ENCODE results near the gene MROH2A.
"Not testable (repeated sequence)": the region's sequence is repeated elsewhere in the genome, so short reads cannot be mapped to it uniquely, and the experiment has no call there.

Gene MROH2A

DNA sequence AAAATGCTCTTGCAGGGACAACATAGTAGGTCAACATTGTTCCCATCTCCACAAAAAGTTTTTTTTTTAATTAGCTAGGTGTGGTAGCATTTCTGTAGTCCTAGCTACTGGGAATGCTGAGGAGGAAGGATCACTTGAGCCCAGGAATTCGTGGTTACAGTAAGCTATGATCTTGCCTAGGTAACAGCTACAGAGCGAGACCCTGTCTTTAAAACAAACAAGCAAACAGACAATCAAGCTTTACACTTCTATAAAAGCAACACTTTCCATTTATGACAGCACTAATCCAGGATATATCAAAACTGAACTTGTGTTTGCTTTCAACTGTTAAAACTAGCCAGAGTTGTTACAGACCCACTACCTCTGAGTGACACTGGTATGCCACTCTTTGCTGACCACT, 37.3 kb upstream of the MROH2A start:
- Histone ChIP-seq H4K20me1 (ENCODE audit: control insufficient read depth, insufficient read depth, low read depth, low read length) (no peaks in the 10 kb centered on the region), H3K9me3 (ENCODE audit: control insufficient read depth, insufficient read depth, low read length) (no peaks in the 10 kb centered on the region), H3F3A (ENCODE audit: control insufficient read depth, insufficient read depth) (no peaks in the 10 kb centered on the region), H3K79me2 (ENCODE audit: control insufficient read depth, low read length) (no peaks in the 10 kb centered on the region), H3K27ac (ENCODE audit: low read depth, low read length) (no peak overlapping the region), H3K27me3 (ENCODE audit: control insufficient read depth, low read length) (no peaks in the 10 kb centered on the region), H3K4me2 (ENCODE audit: low read length) (no peak overlapping the region), H3K9me2 (replicated peaks; ENCODE audit: control insufficient read depth, low read length) (no peaks in the 10 kb centered on the region), H3K36me3 (ENCODE audit: control insufficient read depth, low read length) (no peaks in the 10 kb centered on the region), H3K4me1 (ENCODE audit: control insufficient read depth, low read length) (no peaks in the 10 kb centered on the region), H3K4me3 (ENCODE audit: low read length) (no peak overlapping the region)
- no peak for TF ChIP-seq EZH2phosphoT487 (IDR thresholded peaks at IDR 0.05; ENCODE audit: borderline replicate concordance, low read length)
- TF ChIP-seq, protein P1, sequence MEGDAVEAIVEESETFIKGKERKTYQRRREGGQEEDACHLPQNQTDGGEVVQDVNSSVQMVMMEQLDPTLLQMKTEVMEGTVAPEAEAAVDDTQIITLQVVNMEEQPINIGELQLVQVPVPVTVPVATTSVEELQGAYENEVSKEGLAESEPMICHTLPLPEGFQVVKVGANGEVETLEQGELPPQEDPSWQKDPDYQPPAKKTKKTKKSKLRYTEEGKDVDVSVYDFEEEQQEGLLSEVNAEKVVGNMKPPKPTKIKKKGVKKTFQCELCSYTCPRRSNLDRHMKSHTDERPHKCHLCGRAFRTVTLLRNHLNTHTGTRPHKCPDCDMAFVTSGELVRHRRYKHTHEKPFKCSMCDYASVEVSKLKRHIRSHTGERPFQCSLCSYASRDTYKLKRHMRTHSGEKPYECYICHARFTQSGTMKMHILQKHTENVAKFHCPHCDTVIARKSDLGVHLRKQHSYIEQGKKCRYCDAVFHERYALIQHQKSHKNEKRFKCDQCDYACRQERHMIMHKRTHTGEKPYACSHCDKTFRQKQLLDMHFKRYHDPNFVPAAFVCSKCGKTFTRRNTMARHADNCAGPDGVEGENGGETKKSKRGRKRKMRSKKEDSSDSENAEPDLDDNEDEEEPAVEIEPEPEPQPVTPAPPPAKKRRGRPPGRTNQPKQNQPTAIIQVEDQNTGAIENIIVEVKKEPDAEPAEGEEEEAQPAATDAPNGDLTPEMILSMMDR (IDR thresholded peaks at IDR 0.05; ENCODE audit: low read depth, low read length, poor library complexity, severe bottlenecking) = no peak

GRCh38 chr2:233743464-233744259, 34.5 kb upstream of the MROH2A start:
- no peak overlapping the region for H3K27ac ChIP-seq (ENCODE audit: low read depth, low read length)
- H3K36me3 ChIP-seq (ENCODE audit: control insufficient read depth, low read length) = no peaks in the 10 kb centered on the region
- no peak for TF ChIP-seq EZH2phosphoT487 (IDR thresholded peaks at IDR 0.05; ENCODE audit: borderline replicate concordance, low read length)
- TF ChIP-seq, protein P1 (IDR thresholded peaks at IDR 0.05; ENCODE audit: low read depth, low read length, poor library complexity, severe bottlenecking) = no peak
- H4K20me1 ChIP-seq (ENCODE audit: control insufficient read depth, insufficient read depth, low read depth, low read length) = no peaks in the 10 kb centered on the region
- H3F3A ChIP-seq (ENCODE audit: control insufficient read depth, insufficient read depth) = no peaks in the 10 kb centered on the region
- H3K4me1 ChIP-seq (ENCODE audit: control insufficient read depth, low read length) = no peaks in the 10 kb centered on the region
- H3K4me2 ChIP-seq (ENCODE audit: low read length) = no peak overlapping the region
- H3K4me3 ChIP-seq (ENCODE audit: low read length) = no peak overlapping the region
- no peaks in the 10 kb centered on the region for H3K9me2 ChIP-seq (replicated peaks; ENCODE audit: control insufficient read depth, low read length)
- 0 out of 2 replicates have a peak, but pooled peaks cover 3% of the 10 kb centered on the region for H3K27me3 ChIP-seq (ENCODE audit: control insufficient read depth, low read length)
- no peaks in the 10 kb centered on the region for H3K79me2 ChIP-seq (ENCODE audit: control insufficient read depth, low read length)
- no peaks in the 10 kb centered on the region for H3K9me3 ChIP-seq (ENCODE audit: control insufficient read depth, insufficient read depth, low read length)

DNA sequence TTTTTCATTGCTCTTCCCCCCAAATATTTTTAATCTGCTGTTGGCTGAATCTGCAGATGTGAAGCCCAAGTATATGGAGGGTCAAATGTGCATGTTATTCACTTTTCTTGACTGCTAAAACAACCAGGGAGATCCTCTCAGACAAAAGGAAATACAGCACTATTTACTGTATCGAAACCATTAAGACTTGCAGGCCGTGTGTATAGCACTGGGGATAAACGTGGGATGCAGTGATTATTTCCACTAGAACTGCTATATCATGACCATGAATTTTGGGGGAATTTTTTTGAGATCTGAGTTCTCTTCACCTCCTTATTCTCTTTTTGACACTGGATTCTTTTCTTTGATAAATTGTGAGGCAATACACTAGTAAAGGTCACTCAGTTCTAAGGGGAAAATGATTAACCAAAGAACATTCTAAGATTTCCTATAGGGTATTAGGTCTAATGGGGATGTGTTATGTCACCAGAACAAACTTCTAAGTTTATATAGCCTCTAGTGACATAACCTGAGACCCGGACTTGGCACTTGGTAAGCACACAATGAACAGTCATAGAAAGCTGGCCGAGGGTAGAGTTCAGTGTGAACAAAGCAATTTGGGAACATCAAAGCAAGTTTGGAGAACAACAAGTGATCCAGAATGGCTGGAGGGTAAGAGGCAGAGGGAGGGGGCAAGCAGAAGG, 32.9 kb upstream of the MROH2A start:
- no peak overlapping the region for H3K4me2 ChIP-seq (ENCODE audit: low read length)
- H3K27me3 ChIP-seq (ENCODE audit: control insufficient read depth, low read length) = 0 out of 2 replicates have a peak, but pooled peaks cover 3% of the 10 kb centered on the region
- H3K9me3 ChIP-seq (ENCODE audit: control insufficient read depth, insufficient read depth, low read length) = no peaks in the 10 kb centered on the region
- H3F3A ChIP-seq (ENCODE audit: control insufficient read depth, insufficient read depth) = no peaks in the 10 kb centered on the region
- no peaks in the 10 kb centered on the region for H4K20me1 ChIP-seq (ENCODE audit: control insufficient read depth, insufficient read depth, low read depth, low read length)
- H3K27ac ChIP-seq (ENCODE audit: low read depth, low read length) = no peak overlapping the region
- no peak overlapping the region for H3K4me3 ChIP-seq (ENCODE audit: low read length)
- no peaks in the 10 kb centered on the region for H3K9me2 ChIP-seq (replicated peaks; ENCODE audit: control insufficient read depth, low read length)
- no peaks in the 10 kb centered on the region for H3K4me1 ChIP-seq (ENCODE audit: control insufficient read depth, low read length)
- H3K79me2 ChIP-seq (ENCODE audit: control insufficient read depth, low read length) = no peaks in the 10 kb centered on the region
- no peaks in the 10 kb centered on the region for H3K36me3 ChIP-seq (ENCODE audit: control insufficient read depth, low read length)
- no peak for TF ChIP-seq EZH2phosphoT487 (IDR thresholded peaks at IDR 0.05; ENCODE audit: borderline replicate concordance, low read length)
- TF ChIP-seq, protein P1 (IDR thresholded peaks at IDR 0.05; ENCODE audit: low read depth, low read length, poor library complexity, severe bottlenecking) = no peak

GRCh38 chr2:233745838-233746237, 32.3 kb upstream of the MROH2A start:
- not testable (repeated sequence) for H3K27ac ChIP-seq (ENCODE audit: low read depth, low read length); H3K9me2 ChIP-seq (replicated peaks; ENCODE audit: control insufficient read depth, low read length); H3K4me2 ChIP-seq (ENCODE audit: low read length); H3K4me3 ChIP-seq (ENCODE audit: low read length); H3F3A ChIP-seq (ENCODE audit: control insufficient read depth, insufficient read depth); H3K27me3 ChIP-seq (ENCODE audit: control insufficient read depth, low read length); H3K4me1 ChIP-seq (ENCODE audit: control insufficient read depth, low read length); H3K36me3 ChIP-seq (ENCODE audit: control insufficient read depth, low read length); H3K79me2 ChIP-seq (ENCODE audit: control insufficient read depth, low read length); H4K20me1 ChIP-seq (ENCODE audit: control insufficient read depth, insufficient read depth, low read depth, low read length); H3K9me3 ChIP-seq (ENCODE audit: control insufficient read depth, insufficient read depth, low read length)

Data from DOHH2 (cell line).